ENCODE data around the gene PLEKHG4B. TPM values are rescaled to one million over a fixed set of nuclear protein-coding genes. Genes with fewer than 3 reads are reported as not detected.
"Not testable (repeated sequence)": the region's sequence is repeated elsewhere in the genome, so short reads cannot be mapped to it uniquely, and the experiment has no call there.

Gene PLEKHG4B
- total and polyA plus RNA-seq, 2 donors, result 0.01 to 3.7 TPM

DNA sequence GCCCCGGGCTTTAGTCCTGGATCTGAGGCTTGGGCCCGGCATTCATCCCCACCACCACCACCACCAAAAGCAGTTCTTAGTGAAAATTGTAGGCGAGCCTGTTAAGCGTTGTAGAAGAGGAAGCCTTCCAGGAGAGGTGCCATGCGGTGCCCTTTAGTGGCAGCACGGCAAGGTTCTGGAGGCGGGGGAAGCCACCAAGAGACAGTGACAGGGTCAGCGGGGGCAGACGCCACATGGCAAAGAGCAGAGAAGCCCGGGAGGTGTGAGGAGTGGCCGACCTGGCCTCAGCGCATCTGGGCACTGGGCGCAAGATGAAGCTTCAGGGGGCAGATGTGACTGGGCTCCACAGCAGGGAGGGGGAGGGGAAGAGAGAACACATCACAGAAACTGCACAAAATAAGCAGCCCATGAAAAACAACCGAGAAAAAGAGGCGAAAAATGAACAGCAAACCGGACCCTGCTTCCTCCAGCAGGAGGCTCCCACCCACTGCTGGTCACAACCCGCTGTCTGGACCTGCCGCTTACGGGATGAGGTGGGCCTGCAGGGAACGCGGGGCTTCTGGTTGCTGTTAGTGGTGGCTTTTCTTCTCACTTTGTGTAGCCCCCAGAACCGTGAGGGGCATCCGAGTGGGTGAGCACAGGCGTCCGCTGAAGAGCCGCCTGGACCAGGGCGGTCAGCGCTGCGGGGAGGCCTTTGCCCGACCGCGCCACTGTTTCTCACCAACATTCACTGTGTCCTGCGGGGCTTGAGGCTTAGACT lies 103.6 kb downstream of the PLEKHG4B start:
- no peak for DNase-seq (ENCODE audit: extremely low spot score)
- 78% methylated on average over 33 of the region's 33 CpGs for WGBS
- no peak overlapping the region for H3K4me3 ChIP-seq (ENCODE audit: low read depth, low read length)
- H3K36me3 ChIP-seq (ENCODE audit: insufficient read depth), result no peaks in the 10 kb centered on the region
- H3K27ac ChIP-seq (ENCODE audit: low read depth), result no peak overlapping the region
- no peaks in the 10 kb centered on the region for H3K4me1 ChIP-seq (ENCODE audit: insufficient read depth)

DNA sequence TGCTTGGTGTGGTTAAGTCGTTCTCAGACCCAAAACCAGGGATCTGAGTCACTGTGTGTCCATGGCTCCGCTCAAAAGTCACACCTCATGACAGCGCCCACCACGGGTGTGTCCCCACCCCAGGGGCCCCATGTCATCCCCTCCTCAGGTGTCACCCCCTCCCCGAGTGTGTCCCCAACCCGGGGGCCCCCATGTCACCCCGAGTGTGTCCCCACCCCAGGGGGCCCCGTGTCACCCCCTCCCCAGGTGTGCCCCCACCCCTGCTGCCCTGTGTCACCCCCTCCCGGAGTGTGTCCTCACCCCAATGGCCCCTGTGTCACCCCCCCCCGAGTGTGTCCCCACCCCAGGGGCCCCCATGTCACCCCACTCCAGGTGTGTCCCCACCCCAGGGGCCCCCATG lies 104.4 kb downstream of the PLEKHG4B start:
- WGBS, result 72% methylated on average over 10 of the region's 10 CpGs
- H3K4me3 ChIP-seq (ENCODE audit: low read depth, low read length), result no peak overlapping the region
- no peak overlapping the region for H3K27ac ChIP-seq (ENCODE audit: low read depth)
- H3K36me3 ChIP-seq (ENCODE audit: insufficient read depth), result no peaks in the 10 kb centered on the region
- no peaks in the 10 kb centered on the region for H3K4me1 ChIP-seq (ENCODE audit: insufficient read depth)
- DNase-seq (ENCODE audit: extremely low spot score), result no peak

DNA sequence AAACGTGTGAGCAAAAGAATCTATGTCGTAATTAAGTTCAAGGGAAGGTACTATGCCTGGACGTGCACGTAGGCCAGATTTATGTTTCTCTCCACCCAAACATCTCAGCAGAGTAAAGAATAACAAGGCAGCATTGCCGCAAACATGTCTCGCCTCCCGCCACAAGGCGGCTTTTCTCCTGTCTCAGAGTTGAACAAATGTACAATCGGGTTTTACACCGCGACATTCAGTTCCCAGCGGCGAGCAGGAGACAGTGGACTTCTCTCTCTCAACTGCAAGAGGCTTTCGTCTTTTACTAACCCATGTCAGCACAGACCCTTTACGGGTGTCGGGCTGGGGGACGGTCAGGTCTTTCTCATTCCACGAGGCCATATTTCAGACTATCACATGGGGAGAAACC lies 105.1 kb downstream of the PLEKHG4B start:
- WGBS, result 49% methylated on average over 18 of the region's 18 CpGs
- not testable (repeated sequence) for H3K4me1 ChIP-seq (ENCODE audit: insufficient read depth); H3K36me3 ChIP-seq (ENCODE audit: insufficient read depth); H3K27ac ChIP-seq (ENCODE audit: low read depth); H3K4me3 ChIP-seq (ENCODE audit: low read depth, low read length)
- peak; percentile 15 for DNase-seq (ENCODE audit: extremely low spot score)

DNA sequence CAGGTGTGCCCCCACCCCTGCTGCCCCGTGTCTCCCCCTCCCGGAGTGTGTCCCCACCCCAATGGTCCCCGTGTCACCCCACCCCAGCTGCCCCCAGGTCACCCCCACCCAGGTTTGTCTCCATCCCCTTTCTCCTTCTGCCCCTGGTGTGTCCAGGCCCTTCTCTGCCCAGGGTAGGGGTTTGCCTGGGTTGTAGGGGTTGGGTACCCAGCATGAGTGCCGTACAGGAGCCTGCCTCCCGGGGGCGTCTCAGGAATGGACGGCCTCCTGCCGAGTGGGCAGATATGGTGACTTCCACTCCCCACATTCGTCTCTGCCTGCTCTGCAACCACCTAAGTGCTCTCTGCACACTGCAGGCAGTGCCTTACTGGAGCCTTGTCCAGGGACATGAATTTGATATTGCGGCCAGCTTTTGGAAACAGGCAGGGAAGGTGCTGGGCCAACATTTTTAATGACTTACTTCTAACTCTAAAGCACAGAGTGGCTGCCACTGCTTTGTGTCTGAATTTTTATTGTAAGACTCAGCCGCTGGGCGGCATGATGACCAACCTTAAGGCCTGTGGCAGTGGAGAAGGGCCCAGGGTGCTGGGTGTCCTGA lies 106.0 kb downstream of the PLEKHG4B start:
- Histone ChIP-seq H3K4me1 (ENCODE audit: insufficient read depth) (no peaks in the 10 kb centered on the region), H3K4me3 (ENCODE audit: low read depth, low read length) (no peak overlapping the region), H3K36me3 (ENCODE audit: insufficient read depth) (no peaks in the 10 kb centered on the region), H3K27ac (ENCODE audit: low read depth) (no peak overlapping the region)
- 85% methylated on average over 12 of the region's 12 CpGs for WGBS
- no peak for DNase-seq (ENCODE audit: extremely low spot score)

DNA sequence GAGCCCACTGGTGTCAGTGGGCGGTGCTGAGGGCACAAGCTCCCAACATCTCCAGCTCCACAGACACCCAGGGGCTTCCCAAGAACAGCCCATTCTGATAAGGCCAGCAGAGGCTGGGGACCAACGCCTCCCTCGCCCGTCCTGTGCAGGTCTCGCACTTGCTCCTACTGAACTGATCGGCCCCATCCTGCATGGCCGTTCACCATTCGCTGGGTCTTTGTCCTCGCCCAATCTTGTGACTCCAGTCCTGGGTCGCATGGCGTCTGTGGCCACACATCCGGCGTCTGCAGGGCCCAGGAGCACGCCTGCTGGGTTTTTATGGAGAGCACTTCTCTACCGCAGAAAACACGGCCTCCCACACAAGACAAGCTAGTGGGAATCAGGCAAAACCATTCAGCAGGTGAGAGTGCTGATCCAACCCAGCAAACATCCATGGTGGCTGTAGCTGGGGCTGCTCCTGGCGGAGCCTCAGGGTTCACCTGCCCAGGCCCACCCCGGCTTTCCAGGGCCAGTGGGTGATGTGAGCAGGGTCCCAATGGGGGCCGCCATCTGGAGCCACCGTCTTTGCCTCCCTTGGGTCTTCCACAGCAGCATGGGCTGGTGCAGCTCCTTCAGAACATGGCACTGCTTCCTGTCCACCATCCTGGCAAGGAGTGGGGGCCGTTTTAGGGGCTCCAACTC lies 106.7 kb downstream of the PLEKHG4B start:
- WGBS, result 97% methylated on average over 21 of the region's 21 CpGs

DNA sequence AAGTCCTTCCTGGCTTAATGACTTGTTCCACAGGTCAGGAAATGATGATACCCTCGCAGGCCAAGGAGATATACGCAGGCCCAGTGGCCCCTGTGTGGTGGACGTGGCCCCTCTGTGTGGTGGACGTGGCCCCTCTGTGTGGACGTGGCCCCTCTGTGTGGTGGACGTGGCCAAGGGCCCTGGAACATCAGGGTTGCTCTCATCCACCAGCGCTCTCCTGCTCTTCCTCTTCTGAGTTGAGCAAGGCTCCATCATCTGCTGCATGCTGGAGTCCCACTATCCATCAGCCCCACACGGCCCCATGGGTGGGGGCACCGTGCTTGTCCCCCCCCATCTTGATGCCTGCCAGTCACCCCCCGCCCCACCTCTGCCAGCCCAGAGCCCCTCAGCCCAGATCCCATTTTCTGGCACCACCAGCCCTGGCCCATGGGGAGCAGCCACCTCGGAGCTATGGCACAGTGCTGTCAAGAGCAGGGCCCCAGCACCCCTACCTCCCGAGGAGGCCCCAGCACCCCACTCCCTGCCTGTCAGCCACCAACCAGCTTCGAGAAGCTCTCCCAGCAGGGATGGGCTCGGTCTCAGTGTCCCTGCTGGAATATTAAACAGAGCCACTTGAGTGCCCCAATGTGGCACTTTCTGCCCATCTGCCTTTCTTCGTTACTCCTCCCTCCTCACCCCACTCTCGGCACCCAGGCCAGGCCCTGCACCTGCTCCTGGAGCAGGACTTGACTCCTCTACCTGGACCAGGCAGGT lies 107.4 kb downstream of the PLEKHG4B start:
- WGBS, result 94% methylated on average over 16 of the region's 16 CpGs
- no peaks in the 10 kb centered on the region for H3K36me3 ChIP-seq (ENCODE audit: insufficient read depth)
- H3K4me1 ChIP-seq (ENCODE audit: insufficient read depth), result no peaks in the 10 kb centered on the region
- no peak for DNase-seq (ENCODE audit: extremely low spot score)
- H3K4me3 ChIP-seq (ENCODE audit: low read depth, low read length), result no peak overlapping the region
- no peak overlapping the region for H3K27ac ChIP-seq (ENCODE audit: low read depth)

More for the DNA sequence above, 106.7 kb downstream of the PLEKHG4B start:
- Histone ChIP-seq H3K4me1 (ENCODE audit: insufficient read depth) (no peaks in the 10 kb centered on the region), H3K27ac (ENCODE audit: low read depth) (no peak overlapping the region), H3K36me3 (ENCODE audit: insufficient read depth) (no peaks in the 10 kb centered on the region), H3K4me3 (ENCODE audit: low read depth, low read length) (no peak overlapping the region)
- DNase-seq (ENCODE audit: extremely low spot score), result no peak

DNA sequence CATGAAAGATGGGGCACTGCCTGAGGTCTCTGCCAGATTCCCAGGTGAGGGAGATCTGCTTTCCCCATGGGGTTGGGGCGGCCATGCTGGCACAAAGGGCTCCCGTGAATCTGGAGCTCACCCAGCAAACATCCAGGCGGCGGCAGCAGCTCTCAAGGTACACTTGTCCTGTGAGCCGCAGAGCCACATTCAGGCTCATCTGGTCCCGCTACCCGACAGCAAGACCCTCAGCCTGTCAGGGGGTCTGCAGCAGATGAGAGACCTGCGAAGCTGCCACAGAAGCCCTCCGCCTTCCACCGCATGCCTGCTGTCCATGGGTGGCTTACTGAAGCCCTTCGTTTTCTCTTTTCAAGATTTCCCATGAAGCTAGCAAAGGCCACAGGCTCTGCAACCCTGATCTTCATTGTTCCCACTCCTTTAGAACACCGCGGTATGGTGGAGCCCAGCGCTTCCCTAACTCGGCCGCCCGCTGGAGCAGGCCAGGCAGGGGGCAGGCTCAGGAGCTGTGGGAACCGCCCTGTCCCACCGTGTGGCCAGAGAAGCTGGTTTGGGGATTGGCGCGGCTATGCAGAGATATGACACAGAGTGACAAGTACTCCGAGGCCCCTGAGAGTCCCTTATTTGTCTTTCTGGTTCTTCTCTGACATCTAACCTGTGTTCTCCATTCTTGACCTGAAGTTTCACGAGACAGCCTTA lies 108.1 kb downstream of the PLEKHG4B start:
- Histone ChIP-seq H3K4me1 (ENCODE audit: insufficient read depth) (no peaks in the 10 kb centered on the region), H3K4me3 (ENCODE audit: low read depth, low read length) (no peak overlapping the region), H3K27ac (ENCODE audit: low read depth) (no peak overlapping the region), H3K36me3 (ENCODE audit: insufficient read depth) (peaks cover 2% of the 10 kb centered on the region)
- DNase-seq (ENCODE audit: extremely low spot score), result no peak
- 88% methylated on average over 23 of the region's 23 CpGs for WGBS

DNA sequence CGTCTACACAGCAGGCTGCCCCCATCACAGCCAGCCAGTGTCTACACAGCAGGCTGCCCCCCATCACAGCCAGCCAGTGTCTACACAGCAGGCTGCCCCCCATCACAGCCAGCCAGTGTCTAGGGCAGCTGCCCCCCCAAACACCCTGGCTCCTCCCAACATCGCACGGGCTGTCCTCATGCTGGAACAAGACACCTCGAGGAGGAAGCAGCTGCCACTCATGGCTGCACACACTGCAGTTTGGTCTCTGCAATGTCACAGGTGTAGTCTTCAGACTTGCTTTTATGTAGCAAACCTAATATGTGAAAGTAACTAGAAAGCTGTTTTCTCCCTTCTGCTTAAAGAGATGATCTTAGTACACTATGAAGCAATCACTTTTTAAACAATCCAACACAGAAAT lies 109.0 kb downstream of the PLEKHG4B start:
- H3K27ac ChIP-seq (ENCODE audit: low read depth), result no peak overlapping the region
- 54% methylated on average over 4 of the region's 4 CpGs for WGBS
- no peaks in the 10 kb centered on the region for H3K4me1 ChIP-seq (ENCODE audit: insufficient read depth)

DNA sequence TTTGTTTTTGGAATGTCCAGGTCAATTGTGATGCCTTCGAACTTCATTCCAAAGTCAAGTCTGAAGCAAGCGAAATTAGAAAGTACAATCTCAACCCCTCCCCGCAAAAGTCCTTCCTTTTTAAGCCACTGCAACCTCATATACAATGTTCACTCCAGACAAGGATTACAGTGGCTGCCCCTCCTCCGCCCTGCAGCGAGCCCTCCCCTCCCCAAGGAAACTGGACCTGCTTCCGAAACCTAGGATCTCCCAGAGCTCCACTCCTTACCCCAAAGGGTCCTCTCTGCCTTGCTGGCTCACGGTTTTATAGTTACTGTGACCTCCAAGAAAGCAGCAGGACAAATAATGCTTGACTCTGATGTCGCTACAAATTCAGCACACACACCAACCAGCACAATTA lies 109.7 kb downstream of the PLEKHG4B start:
- no peak overlapping the region for H3K27ac ChIP-seq (ENCODE audit: low read depth)
- no peaks in the 10 kb centered on the region for H3K4me1 ChIP-seq (ENCODE audit: insufficient read depth)
- H3K36me3 ChIP-seq (ENCODE audit: insufficient read depth), result peaks cover 2% of the 10 kb centered on the region
- H3K4me3 ChIP-seq (ENCODE audit: low read depth, low read length), result no peak overlapping the region
- no peak for DNase-seq (ENCODE audit: extremely low spot score)
- WGBS, result 85% methylated on average over 8 of the region's 8 CpGs

More for the DNA sequence above, 109.0 kb downstream of the PLEKHG4B start:
- Histone ChIP-seq H3K36me3 (ENCODE audit: insufficient read depth) (peaks cover 2% of the 10 kb centered on the region), H3K4me3 (ENCODE audit: low read depth, low read length) (no peak overlapping the region)
- no peak for DNase-seq (ENCODE audit: extremely low spot score)

DNA sequence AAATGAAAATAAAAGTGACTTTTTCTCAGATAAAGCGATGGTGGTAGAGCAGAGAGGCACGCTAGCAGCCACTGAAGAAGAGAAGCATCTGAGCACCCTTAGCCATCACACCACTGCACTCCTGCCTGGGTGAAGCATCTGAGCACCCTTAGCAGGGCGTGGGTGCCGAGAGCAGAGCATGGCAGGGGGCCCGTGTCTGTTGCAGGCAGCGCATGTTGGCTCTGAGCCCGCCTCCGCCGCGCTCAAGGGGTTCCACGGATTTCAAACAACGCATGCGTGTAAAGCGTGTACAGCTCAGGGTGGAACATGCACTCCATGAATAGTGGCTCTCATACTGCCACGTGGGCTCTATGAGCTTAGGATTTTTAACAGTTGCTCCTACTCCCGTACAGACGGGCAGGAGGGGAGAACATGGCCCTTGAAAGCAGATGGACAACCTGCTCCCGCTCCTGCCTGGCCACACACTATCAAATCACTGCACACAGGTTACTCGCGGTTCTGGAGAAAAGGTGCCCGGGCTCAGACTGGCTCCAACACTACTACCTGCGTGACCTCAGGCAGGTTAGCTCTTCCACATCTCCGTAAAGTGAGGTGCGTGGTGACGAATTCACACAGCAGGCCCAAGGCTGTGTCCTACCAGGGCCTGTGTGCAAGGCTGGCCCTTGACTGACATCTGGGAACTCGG lies 111.4 kb downstream of the PLEKHG4B start:
- no peak for DNase-seq (ENCODE audit: extremely low spot score)
- Histone ChIP-seq H3K4me1 (ENCODE audit: insufficient read depth) (no peaks in the 10 kb centered on the region), H3K4me3 (ENCODE audit: low read depth, low read length) (no peak overlapping the region), H3K36me3 (ENCODE audit: insufficient read depth) (peaks cover 2% of the 10 kb centered on the region), H3K27ac (ENCODE audit: low read depth) (no peak overlapping the region)
- WGBS, result 93% methylated on average over 26 of the region's 26 CpGs

DNA sequence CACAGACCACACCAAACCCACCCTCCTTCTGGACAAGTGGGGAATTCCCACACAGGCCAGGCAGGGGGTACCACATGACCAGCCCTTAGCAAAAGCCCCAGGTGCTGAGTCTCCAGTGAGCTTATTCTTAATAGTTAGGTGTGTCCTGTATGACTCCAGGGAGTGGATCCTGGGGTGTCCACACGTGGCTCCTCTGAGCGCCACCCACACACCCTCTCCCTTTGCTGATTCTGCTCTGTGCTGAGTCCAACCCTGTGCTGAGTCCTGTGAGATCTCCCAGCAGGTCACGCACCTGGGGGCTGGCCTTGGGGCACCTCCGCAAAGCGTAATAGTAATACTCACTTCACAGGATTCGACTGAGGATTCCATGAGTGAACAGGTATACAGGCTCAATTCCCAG lies 112.0 kb downstream of the PLEKHG4B start:
- no peak overlapping the region for H3K27ac ChIP-seq (ENCODE audit: low read depth)
- no peaks in the 10 kb centered on the region for H3K4me1 ChIP-seq (ENCODE audit: insufficient read depth)
- H3K4me3 ChIP-seq (ENCODE audit: low read depth, low read length), result no peak overlapping the region
- DNase-seq (ENCODE audit: extremely low spot score), result no peak
- WGBS, result 78% methylated on average over 6 of the region's 6 CpGs
- peaks cover 2% of the 10 kb centered on the region for H3K36me3 ChIP-seq (ENCODE audit: insufficient read depth)

DNA sequence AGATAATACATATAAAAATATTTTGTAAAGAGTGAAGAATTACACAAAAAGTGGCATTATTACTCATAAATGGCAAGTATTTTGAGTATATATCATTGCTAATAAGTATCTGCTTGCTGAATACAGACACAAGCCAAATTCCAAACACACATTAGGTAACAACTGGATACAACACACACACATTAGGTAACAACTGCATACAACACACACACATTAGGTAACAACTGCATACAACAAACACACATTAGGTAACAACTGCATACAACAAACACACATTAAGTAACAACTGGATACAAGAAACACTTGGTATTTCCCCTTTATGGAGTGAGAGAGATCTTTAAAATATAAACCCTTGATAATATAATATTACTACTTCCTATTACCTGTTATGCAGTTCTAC lies 112.5 kb downstream of the PLEKHG4B start:
- DNase-seq (ENCODE audit: extremely low spot score), result no peak
- Histone ChIP-seq H3K27ac (ENCODE audit: low read depth) (no peak overlapping the region), H3K36me3 (ENCODE audit: insufficient read depth) (peaks cover 2% of the 10 kb centered on the region), H3K4me1 (ENCODE audit: insufficient read depth) (no peaks in the 10 kb centered on the region), H3K4me3 (ENCODE audit: low read depth, low read length) (no peak overlapping the region)

Measured in urinary bladder (tissue), 4 donors.